Thyroid gland (tissue), 4 donors: ENCODE results near the gene IPO8.

Experiments used
- POLR2A ChIP-seq, 2 donors: fragments of 450-650 bp; IDR thresholded peaks; one replicate each; pipeline ENCODE4 v1.6.1; 2017; ENCODE audit warnings: antibody characterized with exemption in 2 of 2, mild to moderate bottlenecking in 2 of 2, moderate library complexity in 1 of 2
- TF ChIP-seq, protein P1 (sequence below), 6 experiments: fragments of 200-600 bp in 3 of 6; fragments of 450-650 bp in 3 of 6; sonication (generic) in 3 of 6; IDR thresholded peaks; one replicate each; pipeline ENCODE4 v1.5.1; 2016 to 2019; ENCODE audit warnings: antibody characterized with exemption in 6 of 6, mild to moderate bottlenecking in 2 of 6, inconsistent platforms in 1 of 6, moderate library complexity in 1 of 6

DNA sequence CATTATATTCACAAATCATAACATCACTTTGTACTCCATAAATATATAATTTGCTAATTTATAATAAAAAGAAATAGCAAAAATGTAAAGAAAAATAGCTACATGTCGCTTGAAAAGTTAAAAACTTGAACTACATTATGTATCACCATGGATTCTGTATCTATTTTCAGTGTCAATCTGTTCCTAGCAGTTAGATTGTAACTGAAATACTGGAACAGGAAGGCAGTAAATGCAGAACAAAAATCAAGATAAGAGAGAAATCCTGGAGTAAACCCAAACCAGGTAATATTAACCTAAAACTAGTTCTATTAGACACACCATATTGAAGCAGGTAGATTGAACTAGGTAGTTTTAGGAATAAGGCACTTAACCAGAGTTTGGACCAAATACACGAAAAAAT lies 60.3 kb downstream of the IPO8 start:
- TF ChIP-seq, protein P1, sequence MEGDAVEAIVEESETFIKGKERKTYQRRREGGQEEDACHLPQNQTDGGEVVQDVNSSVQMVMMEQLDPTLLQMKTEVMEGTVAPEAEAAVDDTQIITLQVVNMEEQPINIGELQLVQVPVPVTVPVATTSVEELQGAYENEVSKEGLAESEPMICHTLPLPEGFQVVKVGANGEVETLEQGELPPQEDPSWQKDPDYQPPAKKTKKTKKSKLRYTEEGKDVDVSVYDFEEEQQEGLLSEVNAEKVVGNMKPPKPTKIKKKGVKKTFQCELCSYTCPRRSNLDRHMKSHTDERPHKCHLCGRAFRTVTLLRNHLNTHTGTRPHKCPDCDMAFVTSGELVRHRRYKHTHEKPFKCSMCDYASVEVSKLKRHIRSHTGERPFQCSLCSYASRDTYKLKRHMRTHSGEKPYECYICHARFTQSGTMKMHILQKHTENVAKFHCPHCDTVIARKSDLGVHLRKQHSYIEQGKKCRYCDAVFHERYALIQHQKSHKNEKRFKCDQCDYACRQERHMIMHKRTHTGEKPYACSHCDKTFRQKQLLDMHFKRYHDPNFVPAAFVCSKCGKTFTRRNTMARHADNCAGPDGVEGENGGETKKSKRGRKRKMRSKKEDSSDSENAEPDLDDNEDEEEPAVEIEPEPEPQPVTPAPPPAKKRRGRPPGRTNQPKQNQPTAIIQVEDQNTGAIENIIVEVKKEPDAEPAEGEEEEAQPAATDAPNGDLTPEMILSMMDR (IDR thresholded peaks at IDR 0.05) = no peak
- TF ChIP-seq POLR2A (IDR thresholded peaks at IDR 0.05) = no peak
